ENCODE data around the gene EGFL8. TPM values are rescaled to one million over a fixed set of nuclear protein-coding genes. Genes with fewer than 3 reads are reported as not detected.

The EGFL8 gene
- total and polyA plus RNA-seq, 8 donors: 8.1 to 35.2 (median 23.2) TPM

- Histone ChIP-seq H3K27me3 (peaks cover 0 to 5% of the 10 kb centered on the region in 2 donors), H3K9me3 (no peaks in the 10 kb centered on the region), H3K36me3 (peaks cover 0 to 1% of the 10 kb centered on the region in 2 donors), H3K4me3 (no peak overlapping the region), H3K27ac (no peak overlapping the region), H3K4me1 (peaks cover 22 to 29% of the 10 kb centered on the region in 2 donors)
- no peak for ATAC-seq
- TF ChIP-seq CTCF (IDR thresholded peaks at IDR 0.05): no peak
- no peak for DNase-seq
- intact Hi-C loops (cut with DNase I): no loop called here
Measured at GRCh38 chr6:32131439-32131948, 32.9 kb upstream of the EGFL8 start.

- no peak overlapping the region for H3K4me3 ChIP-seq
- H3K9me3 ChIP-seq: no peaks in the 10 kb centered on the region
- no peak for TF ChIP-seq CTCF (IDR thresholded peaks at IDR 0.05)
- H3K27me3 ChIP-seq: peaks cover 0 to 5% of the 10 kb centered on the region in 2 donors
- H3K4me1 ChIP-seq: peaks cover 17 to 22% of the 10 kb centered on the region in 2 donors
- ATAC-seq (no peak), DNase-seq (no peak)
- intact Hi-C loops (cut with DNase I): no loop called here
- H3K36me3 ChIP-seq: no peaks in the 10 kb centered on the region
- H3K27ac ChIP-seq: no peak overlapping the region
Measured at GRCh38 chr6:32132110-32132509, 32.3 kb upstream of the EGFL8 start.

GRCh38 chr6:32133786-32134185 is 30.6 kb upstream of the EGFL8 start:
- no peak for TF ChIP-seq CTCF (IDR thresholded peaks at IDR 0.05)
- intact Hi-C loops (cut with DNase I): no loop called here
- no peak for DNase-seq
- no peak for ATAC-seq
- Histone ChIP-seq H3K4me3 (no peak overlapping the region), H3K4me1 (peaks cover 9 to 13% of the 10 kb centered on the region in 2 donors), H3K27me3 (peaks cover 0 to 11% of the 10 kb centered on the region in 2 donors), H3K27ac (no peak overlapping the region), H3K9me3 (no peaks in the 10 kb centered on the region), H3K36me3 (no peaks in the 10 kb centered on the region)

- intact Hi-C loops (cut with DNase I): no loop called here
- DNase-seq: no peak
- TF ChIP-seq CTCF (IDR thresholded peaks at IDR 0.05): no peak
Measured at GRCh38 chr6:32137454-32137853, 26.9 kb upstream of the EGFL8 start.

GRCh38 chr6:32139590-32139989 is 24.8 kb upstream of the EGFL8 start:
- Histone ChIP-seq H3K4me3 (no peak overlapping the region), H3K36me3 (no peaks in the 10 kb centered on the region), H3K27me3 (peaks cover 0 to 36% of the 10 kb centered on the region in 2 donors), H3K27ac (no peak overlapping the region), H3K9me3 (no peaks in the 10 kb centered on the region), H3K4me1 (no peaks in the 10 kb centered on the region)
- TF ChIP-seq CTCF (IDR thresholded peaks at IDR 0.05): no peak
- no peak for DNase-seq
- no peak for ATAC-seq
- intact Hi-C loops (cut with DNase I): no loop called here

More at GRCh38 chr6:32137454-32137853, 26.9 kb upstream of the EGFL8 start:
- Histone ChIP-seq H3K4me3 (no peak overlapping the region), H3K9me3 (no peaks in the 10 kb centered on the region), H3K36me3 (no peaks in the 10 kb centered on the region), H3K27ac (no peak overlapping the region), H3K4me1 (no peaks in the 10 kb centered on the region), H3K27me3 (peaks cover 0 to 28% of the 10 kb centered on the region in 2 donors)
- ATAC-seq: no peak
